Natural killer cell (primary cell): ENCODE results near the gene FAM83C. TPM values are rescaled to one million over a fixed set of nuclear protein-coding genes. Genes with fewer than 3 reads are reported as not detected.

Source experiments
- total RNA-seq, 4 donors: library from RNA; stranded (reverse); fragments of 120-200 nt in 1 of 4; gene quantifications; one replicate each; pipeline versions ENCODE4 v1.2.3 to v1.2.4, GENCODE V29; 2013 to 2022

Gene FAM83C
- total RNA-seq, 3 donors from 2014 or later (not counting 1 experiment from before 2014, with no cell fraction given), result not detected

Other genes with a start within 250 kb of the FAM83C start
- 10 to 100 TPM; 72.3 to 79.0 (median 74.4) TPM for gene TRPC4AP, start 199.6 kb downstream of the FAM83C start, total RNA-seq
- 10 to 100 TPM; 20.0 to 27.4 (median 25.3) TPM for gene EDEM2, start 145.1 kb downstream of the FAM83C start, total RNA-seq
- gene PROCR, start 120.4 kb downstream of the FAM83C start, total RNA-seq, result 1 to 10 TPM; 6.4 to 9.3 (median 6.4) TPM
- gene MMP24, start 65.7 kb downstream of the FAM83C start, total RNA-seq, result under 1 TPM; 0.14 to 0.18 (median 0.16) TPM
- 10 to 100 TPM; 76.5 to 92.7 (median 86.6) TPM for gene MMP24OS, start 14.3 kb downstream of the FAM83C start, total RNA-seq
- gene EIF6, start 7.7 kb downstream of the FAM83C start, total RNA-seq, result 10 to 100 TPM; 73.9 to 81.4 (median 79.0) TPM
- gene UQCC1, start 119.5 kb upstream of the FAM83C start, total RNA-seq, result 10 to 100 TPM; 22.2 to 39.7 (median 27.7) TPM
- gene GDF5, start 145.8 kb upstream of the FAM83C start, total RNA-seq, result not detected
- gene CEP250, start 163.2 kb upstream of the FAM83C start, total RNA-seq, result 10 to 100 TPM; 61.5 to 91.8 (median 80.8) TPM
- not detected for gene C20orf173, start 237.2 kb upstream of the FAM83C start, total RNA-seq
- 100 to 1,000 TPM; 128 to 130 (median 129) TPM for gene ERGIC3, start 249.7 kb upstream of the FAM83C start, total RNA-seq